H1 (cell line): ENCODE measurements around the gene SSUH2. TPM values are rescaled to one million over a fixed set of nuclear protein-coding genes. Genes with fewer than 3 reads are reported as not detected.

Experiments used
- CTCF ChIA-PET: fragments of 300-600 bp; sonication (Branson Sonifier 250); formaldehyde crosslinking; loops from one replicate; lab custom pipeline; 2021; ENCODE audit not compliant: partially characterized antibody; lab: Charles Lee
- POLR2A ChIA-PET: fragments of 300-600 bp; sonication (Branson Sonifier 250); formaldehyde crosslinking; loops from one replicate; lab custom pipeline; 2021; ENCODE audit warnings: inconsistent platforms; ENCODE audit not compliant: partially characterized antibody; lab: Charles Lee
- DNase-seq, 2 experiments: peaks; one replicate each; pipeline versions ENCODE4 v3.0.0 to v3.0.0-alpha.2; 2010 to 2022; ENCODE audit warnings: low spot score in 2 of 2, low read depth in 1 of 2, mixed read lengths in 1 of 2
- FAIRE-seq: peaks from 2 replicates; lab custom pipeline; 2011; peaks lifted over from hg19 to GRCh38; lab: Jason Lieb, UNC
- H2AFZ ChIP-seq: 2 replicates; pipeline ENCODE4 v1.8.1; 2012; ENCODE audit warnings: low read length, inconsistent platforms
- H2AK5ac ChIP-seq: 2 replicates; pipeline ENCODE4 v1.6.1; 2013; ENCODE audit warnings: low read depth, low read length
- H2BK120ac ChIP-seq: replicated peaks from 2 replicates; pipeline ENCODE3; 2013; ENCODE audit warnings: low read depth, low read length, inconsistent platforms
- H2BK12ac ChIP-seq: 2 replicates; pipeline ENCODE4 v1.6.1; 2013; ENCODE audit warnings: low read depth, low read length
- H2BK15ac ChIP-seq: 2 replicates; pipeline ENCODE4 v1.6.1; 2013; ENCODE audit warnings: low read length
- H2BK20ac ChIP-seq: 2 replicates; pipeline ENCODE4 v1.6.1; 2013; ENCODE audit warnings: low read length
- H2BK5ac ChIP-seq: 2 replicates; pipeline ENCODE4 v1.6.1; 2013; ENCODE audit warnings: low read depth, low read length
- H3K14ac ChIP-seq: 2 replicates; pipeline ENCODE4 v1.6.1; 2013; ENCODE audit warnings: inconsistent platforms; ENCODE audit not compliant: insufficient read length
- H3K18ac ChIP-seq: 2 replicates; pipeline ENCODE4 v1.6.1; 2013; ENCODE audit warnings: low read length; ENCODE audit errors: extremely low read depth
- H3K23ac ChIP-seq: 2 replicates; pipeline ENCODE4 v1.6.1; 2013; ENCODE audit warnings: inconsistent platforms; ENCODE audit not compliant: insufficient read length
- H3K23me2 ChIP-seq: 2 replicates; pipeline ENCODE4 v1.6.1; 2013; ENCODE audit warnings: low read depth, low read length
- H3K27ac ChIP-seq: 2 replicates; pipeline ENCODE4 v1.6.1; 2011; ENCODE audit warnings: low read depth, low read length, inconsistent platforms
- H3K27me3 ChIP-seq, 4 experiments: replicated peaks in 1 of 4; 1 replicate in 1 of 4; 2 replicates in 3 of 4; pipeline versions ENCODE4 v1.6.1 to v1.8.1; 2011 to 2013; ENCODE audit warnings: low read length in 3 of 4, mild to moderate bottlenecking in 3 of 4, inconsistent platforms in 2 of 4, mixed read lengths in 2 of 4, moderate library complexity in 1 of 4; ENCODE audit not compliant: control insufficient read depth in 3 of 4, insufficient read depth in 3 of 4; ENCODE audit errors: extremely low read depth in 1 of 4
- H3K36me3 ChIP-seq, 4 experiments: 2 replicates each; pipeline versions ENCODE4 v1.6.1 to v1.8.1; 2011 to 2013; ENCODE audit warnings: mild to moderate bottlenecking in 4 of 4, low read length in 3 of 4, moderate library complexity in 2 of 4, control low read depth in 1 of 4, inconsistent platforms in 1 of 4; ENCODE audit not compliant: insufficient read depth in 4 of 4, control insufficient read depth in 2 of 4
- H3K4ac ChIP-seq: replicated peaks from 2 replicates; pipeline ENCODE3; 2013; ENCODE audit warnings: low read length, low read depth, mixed read lengths, inconsistent platforms; ENCODE audit not compliant: insufficient read length
- H3K4me1 ChIP-seq, 4 experiments: replicated peaks in 1 of 4; 1 replicate in 1 of 4; 2 replicates in 3 of 4; pipeline versions ENCODE4 v1.6.1 to v1.8.1; 2011 to 2013; ENCODE audit warnings: low read length in 3 of 4, inconsistent platforms in 2 of 4, mixed read lengths in 1 of 4; ENCODE audit not compliant: insufficient read depth in 4 of 4, control insufficient read depth in 3 of 4
- H3K4me2 ChIP-seq, 2 experiments: 2 replicates each; pipeline versions ENCODE4 v1.6.1 to v1.8.1; 2011 to 2013; ENCODE audit warnings: low read depth in 2 of 2, low read length in 2 of 2, control low read depth in 1 of 2, inconsistent platforms in 1 of 2, mild to moderate bottlenecking in 1 of 2; ENCODE audit not compliant: insufficient read depth in 1 of 2
- H3K4me3 ChIP-seq, 4 experiments: fragments of 200-600, 300-600 bp in 1 of 4; sonication (generic), shearing (Covaris generic), sonication (Bioruptor Twin) in 1 of 4; 2 replicates each; pipeline versions ENCODE4 v1.5.1 to v1.8.1; 2011 to 2016; ENCODE audit warnings: low read length in 4 of 4, low read depth in 3 of 4, control low read depth in 2 of 4, inconsistent platforms in 2 of 4, mild to moderate bottlenecking in 2 of 4, mixed read lengths in 1 of 4, moderate library complexity in 1 of 4; ENCODE audit not compliant: insufficient read depth in 2 of 4; ENCODE audit errors: extremely low read depth in 1 of 4
- H3K56ac ChIP-seq: replicated peaks from 2 replicates; pipeline ENCODE3; 2013; ENCODE audit warnings: low read depth, mild to moderate bottlenecking, mixed read lengths, low read length, inconsistent platforms; ENCODE audit not compliant: insufficient read length
- H3K79me1 ChIP-seq: 2 replicates; pipeline ENCODE4 v1.6.1; 2013; ENCODE audit warnings: low read depth, low read length, control low read depth
- H3K79me2 ChIP-seq, 2 experiments: 2 replicates each; pipeline versions ENCODE4 v1.6.1 to v1.8.1; 2012 to 2013; ENCODE audit warnings: low read length in 2 of 2, mild to moderate bottlenecking in 2 of 2, inconsistent platforms in 1 of 2; ENCODE audit not compliant: insufficient read depth in 2 of 2, control insufficient read depth in 1 of 2
- H3K9ac ChIP-seq, 4 experiments: replicated peaks in 1 of 4; 1 replicate in 1 of 4; 2 replicates in 3 of 4; pipeline versions ENCODE4 v1.6.1 to v1.8.1; 2011 to 2013; ENCODE audit warnings: low read depth in 3 of 4, low read length in 3 of 4, control low read depth in 2 of 4, mild to moderate bottlenecking in 2 of 4, moderate library complexity in 2 of 4, inconsistent platforms in 1 of 4; ENCODE audit errors: extremely low read depth in 1 of 4
- H3K9me3 ChIP-seq, 2 experiments: 2 replicates each; pipeline versions ENCODE4 v1.6.1 to v1.8.1; 2012 to 2013; ENCODE audit warnings: mild to moderate bottlenecking in 2 of 2, moderate library complexity in 2 of 2, control low read depth in 1 of 2, inconsistent platforms in 1 of 2, low read depth in 1 of 2, low read length in 1 of 2, mixed read lengths in 1 of 2; ENCODE audit not compliant: insufficient read depth in 2 of 2
- H4K20me1 ChIP-seq, 2 experiments: replicated peaks in 1 of 2; 2 replicates each; pipeline versions ENCODE3 to v1.8.1; 2011 to 2013; ENCODE audit warnings: inconsistent platforms in 2 of 2, low read length in 2 of 2, mild to moderate bottlenecking in 1 of 2; ENCODE audit not compliant: insufficient read depth in 2 of 2, control insufficient read depth in 1 of 2
- H4K5ac ChIP-seq: 2 replicates; pipeline ENCODE4 v1.6.1; 2013; ENCODE audit warnings: low read length, low read depth, mixed read lengths, inconsistent platforms; ENCODE audit not compliant: insufficient read length
- H4K8ac ChIP-seq: 2 replicates; pipeline ENCODE4 v1.8.0; 2013; ENCODE audit warnings: mild to moderate bottlenecking, moderate library complexity, low read length, inconsistent platforms; ENCODE audit not compliant: insufficient read depth; ENCODE audit errors: extremely low read depth
- H4K91ac ChIP-seq: replicated peaks from 2 replicates; pipeline ENCODE3; 2013; ENCODE audit warnings: low read length, mixed read lengths, inconsistent platforms; ENCODE audit not compliant: insufficient read length
- CTCF ChIP-seq, 3 experiments: IDR thresholded peaks; 1 replicate in 2 of 3; 2 replicates in 1 of 3; pipeline versions ENCODE4 v1.5.1 to v1.6.1; 2011; ENCODE audit warnings: low read length in 3 of 3, mild to moderate bottlenecking in 3 of 3, inconsistent platforms in 2 of 3, low read depth in 1 of 3, moderate library complexity in 1 of 3; ENCODE audit not compliant: insufficient read depth in 1 of 3; ENCODE audit errors: control extremely low read depth in 1 of 3
- NANOG ChIP-seq: IDR thresholded peaks from 2 replicates; pipeline ENCODE4 v1.6.1; 2011; ENCODE audit warnings: low read length, low read depth, mild to moderate bottlenecking, inconsistent platforms; ENCODE audit not compliant: insufficient read depth, poor library complexity, severe bottlenecking
- RAD21 ChIP-seq, 2 experiments: IDR thresholded peaks in 1 of 2; conservative IDR thresholded peaks in 1 of 2; 2 replicates each; pipeline ENCODE4 v1.6.1; 2011; ENCODE audit warnings: low read depth in 2 of 2, low read length in 2 of 2, improper control_type of control experiment in 1 of 2, inconsistent platforms in 1 of 2, mild to moderate bottlenecking in 1 of 2, moderate library complexity in 1 of 2
- WGBS, 2 experiments: shearing (Covaris generic) in 1 of 2; methylation state at CpG; one replicate each; pipeline versions ENCODE4 v1.1.6 to v1.1.7; 2013 to 2015; ENCODE audit warnings: low lambda C conversion rate in 2 of 2, mixed read lengths in 2 of 2, inconsistent platforms in 1 of 2, low coverage in 1 of 2, missing lambda C conversion rate in 1 of 2; ENCODE audit not compliant: insufficient replicate concordance in 2 of 2, insufficient coverage in 1 of 2, insufficient read length in 1 of 2; ENCODE audit errors: extremely low coverage in 1 of 2, missing lambda C conversion rate in 1 of 2; 5-methylcytosine and 5-hydroxymethylcytosine counted together
- polyA plus RNA-seq, 7 experiments: library from polyadenylated mRNA; depleted of rRNA in 3 of 7; stranded (reverse) in 5 of 7; unstranded in 2 of 7; fragments of >200 nt in 5 of 7; fragments of 200-250 nt in 2 of 7; gene quantifications; 1 replicate in 5 of 7; 2 replicates in 1 of 7; 4 replicates in 1 of 7; pipeline versions ENCODE4 v1.2.1 to v1.2.3, GENCODE V29; 2011 to 2013; ENCODE audit warnings: missing spikeins in 2 of 7, mixed read lengths in 2 of 7
- total RNA-seq: library from RNA; stranded (reverse); fragmentation: NEBNext Ultra II Directional; extraction: Animal tissue kit (Norgen Biotek cat#: 25700); gene quantifications from 2 replicates; pipeline ENCODE4 v1.2.1, GENCODE V29; 2021

Gene SSUH2
- total and polyA plus RNA-seq, 2 of the 8 experiments (the other 6 are each of a cell fraction or from before 2014, with no cell fraction given), result 0.62 to 0.69 TPM

- no peaks in the 10 kb centered on the region for H3K79me1 ChIP-seq
- peaks cover 0 to 5% of the 10 kb centered on the region in 2 experiments; a peak in 1 of 4 replicates for H3K9me3 ChIP-seq
- H2BK120ac ChIP-seq, result no peak overlapping the region
- H3K4me2 ChIP-seq, result no peak overlapping the region
- H3K27ac ChIP-seq, result no peak overlapping the region
- no peak overlapping the region for H3K14ac ChIP-seq
- no peak overlapping the region for H4K5ac ChIP-seq
- WGBS, 2 experiments, result 85% methylated on average over 7 of the region's 7 CpGs; no CpG with 5 or more reads in 1 of the 2 experiments
- TF ChIP-seq CTCF (IDR thresholded peaks at IDR 0.05; ENCODE audit: control extremely low read depth in 1 of 3, insufficient read depth in 1 of 3, low read depth in 1 of 3, low read length in 3 of 3), result peak in 1 of 3 experiments; percentile 10; a peak in 1 of 4 replicates
- no peak for TF ChIP-seq NANOG
- TF ChIP-seq RAD21 (IDR thresholded peaks at IDR 0.05 in 1 of 2, conservative IDR thresholded peaks at IDR 0.05 in 1 of 2; ENCODE audit: low read depth in 2 of 2, low read length in 2 of 2), result peak; percentile 8 to 12; a peak in 2 of 4 replicates
- TF ChIP-seq, all 59 proteins: peak for 2
- Histone ChIP-seq H3K23me2 (no peaks in the 10 kb centered on the region), H3K4me1 (peaks cover 0 to 3% (median 0%) of the 10 kb centered on the region in 4 experiments; a peak in 1 of 7 replicates), H3K18ac (no peak overlapping the region), H4K8ac (no peak overlapping the region), H2AFZ (no peak overlapping the region), H3K27me3 (peaks cover 0 to 2% (median 0%) of the 10 kb centered on the region in 4 experiments; a peak in 1 of 7 replicates), H3K4me3 (no peak overlapping the region), H3K9ac (no peak overlapping the region), H2AK5ac (no peak overlapping the region), H3K23ac (no peak overlapping the region), H2BK20ac (no peak overlapping the region), H3K56ac (no peak overlapping the region), H3K4ac (no peak overlapping the region), H3K36me3 (peaks cover 0 to 2% (median 0%) of the 10 kb centered on the region in 4 experiments; a peak in 1 of 8 replicates), H4K91ac (no peak overlapping the region), H4K20me1 (no peaks in the 10 kb centered on the region), H2BK12ac (no peak overlapping the region), H3K79me2 (no peaks in the 10 kb centered on the region), H2BK5ac (no peak overlapping the region), H2BK15ac (no peak overlapping the region)
- FAIRE-seq (no peak), DNase-seq (no peak)
- POLR2A ChIA-PET, result no interaction called here
- CTCF ChIA-PET, result interaction anchor here (0.7 to 1.8 kb wide), 4 partner anchors 16 to 551 kb away, joined by 3 to 6 read pairs (median 3); no protein-coding TSS in a partner anchor
Observed at GRCh38 chr3:8641472-8641871, 3.1 kb downstream of the SSUH2 start.
